ENCODE data around the gene MYO1C.
"Not testable (repeated sequence)": the region's sequence is repeated elsewhere in the genome, so short reads cannot be mapped to it uniquely, and the experiment has no call there.

DNA sequence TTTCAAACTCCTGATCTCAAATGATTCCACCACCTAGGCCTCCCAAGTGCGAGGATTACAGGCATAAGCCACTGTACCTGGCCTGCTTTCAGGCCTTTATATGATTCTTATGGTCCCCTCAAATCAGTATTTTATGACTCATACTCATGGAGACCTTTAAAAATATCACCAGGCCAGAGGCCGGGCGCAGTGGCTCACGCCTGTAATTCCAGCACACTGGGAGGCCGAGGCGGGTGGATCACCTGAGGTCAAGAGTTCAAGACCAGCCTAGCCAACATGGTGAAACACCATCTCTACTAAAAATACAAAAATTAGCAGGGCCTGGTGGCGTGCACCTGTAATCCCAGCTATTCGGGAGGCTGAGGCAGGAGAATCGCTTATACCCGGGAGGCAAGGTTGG, 74.0 kb downstream of the MYO1C start:
- not testable (repeated sequence) for TF ChIP-seq EP300, POLR2A (IDR thresholded peaks at IDR 0.05)
